Activated CD8-positive, alpha-beta T cell treated with anti-CD3 and anti-CD28 coated beads for 36 hours (primary cell): ENCODE data around the gene BMP7. TPM values are rescaled to one million over a fixed set of nuclear protein-coding genes. Genes with fewer than 3 reads are reported as not detected.

Experiments used
- ATAC-seq: fragments of 200-7000 bp; cut with Tn5 transposase; one replicate; pipeline ENCODE4 v1.10.0; 2021; ENCODE audit warnings: mild to moderate bottlenecking, moderate library complexity
- CTCF ChIA-PET: fragments of 350-600 bp; sonication (Branson Sonifier 250); formaldehyde crosslinking; loops from one replicate; lab custom pipeline; 2021; ENCODE audit warnings: antibody characterized with exemption; lab: Charles Lee
- POLR2A ChIA-PET: fragments of 350-600 bp; sonication (Branson Sonifier 250); formaldehyde crosslinking; loops from one replicate; lab custom pipeline; 2021; ENCODE audit warnings: antibody characterized with exemption; lab: Charles Lee
- DNase-seq: peaks from one replicate; pipeline ENCODE4 v3.0.0-alpha.2; 2020
- H3K27ac Mint-ChIP-seq: one replicate; pipeline ENCODE4 v1.8.0; 2021; ENCODE audit warnings: mild to moderate bottlenecking, mixed read lengths
- H3K27me3 Mint-ChIP-seq: one replicate; pipeline ENCODE4 v1.8.0; 2021; ENCODE audit warnings: mixed read lengths
- H3K36me3 Mint-ChIP-seq: one replicate; pipeline ENCODE4 v1.8.0; 2021; ENCODE audit warnings: low read depth, mixed read lengths
- H3K4me1 Mint-ChIP-seq: one replicate; pipeline ENCODE4 v1.8.0; 2021; ENCODE audit warnings: low read depth, mixed read lengths
- H3K4me3 Mint-ChIP-seq: one replicate; pipeline ENCODE4 v1.8.0; 2021; ENCODE audit warnings: mild to moderate bottlenecking, moderate library complexity, mixed read lengths
- H3K9me3 Mint-ChIP-seq: one replicate; pipeline ENCODE4 v1.8.0; 2021; ENCODE audit warnings: mixed read lengths
- intact Hi-C: fragments of 100-400 bp; cut with micrococcal nuclease; formaldehyde crosslinking; loops from one replicate; pipeline ENCODE4 v1.10.0; 2022
- total RNA-seq, 2 experiments: library from RNA; stranded (reverse); gene quantifications; one replicate each; pipeline ENCODE4 v1.2.3, GENCODE V29; 2021
- TF ChIP-seq, protein P1 (sequence below): fragments of 200-600 bp; IDR thresholded peaks from one replicate; pipeline ENCODE4 v1.8.0; 2022; ENCODE audit warnings: antibody characterized with exemption, mild to moderate bottlenecking

BMP7 gene
- total RNA-seq, 2 experiments from 2014 or later, result not detected

DNA sequence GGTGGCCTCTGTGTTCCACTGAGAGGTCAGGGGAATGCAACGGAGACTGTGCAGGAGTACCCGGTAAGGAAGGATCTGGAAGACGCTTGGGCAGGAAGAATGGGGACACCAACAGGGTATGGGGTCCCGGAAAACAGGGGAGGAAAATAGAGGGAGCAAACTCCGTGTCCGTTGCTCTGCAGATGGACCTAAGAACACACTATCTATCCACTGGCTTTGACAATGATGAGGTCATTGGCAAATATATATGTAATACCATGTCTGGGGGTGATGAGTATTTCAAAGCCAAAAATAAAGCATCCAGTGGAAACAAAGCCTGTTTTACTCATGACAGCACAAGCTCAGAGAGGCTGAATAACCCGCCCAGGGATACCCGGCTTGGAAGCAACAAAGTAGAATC lies 80.2 kb downstream of the BMP7 start:
- DNase-seq (no peak), ATAC-seq (no peak)
- H3K36me3 Mint-ChIP-seq, result no peaks in the 10 kb centered on the region
- ChIA-PET POLR2A (no interaction called here), CTCF (no interaction called here)
- H3K27me3 Mint-ChIP-seq, result peaks cover 7% of the 10 kb centered on the region
- no peaks in the 10 kb centered on the region for H3K4me1 Mint-ChIP-seq
- TF ChIP-seq, protein P1, sequence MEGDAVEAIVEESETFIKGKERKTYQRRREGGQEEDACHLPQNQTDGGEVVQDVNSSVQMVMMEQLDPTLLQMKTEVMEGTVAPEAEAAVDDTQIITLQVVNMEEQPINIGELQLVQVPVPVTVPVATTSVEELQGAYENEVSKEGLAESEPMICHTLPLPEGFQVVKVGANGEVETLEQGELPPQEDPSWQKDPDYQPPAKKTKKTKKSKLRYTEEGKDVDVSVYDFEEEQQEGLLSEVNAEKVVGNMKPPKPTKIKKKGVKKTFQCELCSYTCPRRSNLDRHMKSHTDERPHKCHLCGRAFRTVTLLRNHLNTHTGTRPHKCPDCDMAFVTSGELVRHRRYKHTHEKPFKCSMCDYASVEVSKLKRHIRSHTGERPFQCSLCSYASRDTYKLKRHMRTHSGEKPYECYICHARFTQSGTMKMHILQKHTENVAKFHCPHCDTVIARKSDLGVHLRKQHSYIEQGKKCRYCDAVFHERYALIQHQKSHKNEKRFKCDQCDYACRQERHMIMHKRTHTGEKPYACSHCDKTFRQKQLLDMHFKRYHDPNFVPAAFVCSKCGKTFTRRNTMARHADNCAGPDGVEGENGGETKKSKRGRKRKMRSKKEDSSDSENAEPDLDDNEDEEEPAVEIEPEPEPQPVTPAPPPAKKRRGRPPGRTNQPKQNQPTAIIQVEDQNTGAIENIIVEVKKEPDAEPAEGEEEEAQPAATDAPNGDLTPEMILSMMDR, result no peak
- H3K27ac Mint-ChIP-seq, result no peak overlapping the region
- intact Hi-C loops, result no loop called here
- no peaks in the 10 kb centered on the region for H3K9me3 Mint-ChIP-seq
- H3K4me3 Mint-ChIP-seq, result no peak overlapping the region

DNA sequence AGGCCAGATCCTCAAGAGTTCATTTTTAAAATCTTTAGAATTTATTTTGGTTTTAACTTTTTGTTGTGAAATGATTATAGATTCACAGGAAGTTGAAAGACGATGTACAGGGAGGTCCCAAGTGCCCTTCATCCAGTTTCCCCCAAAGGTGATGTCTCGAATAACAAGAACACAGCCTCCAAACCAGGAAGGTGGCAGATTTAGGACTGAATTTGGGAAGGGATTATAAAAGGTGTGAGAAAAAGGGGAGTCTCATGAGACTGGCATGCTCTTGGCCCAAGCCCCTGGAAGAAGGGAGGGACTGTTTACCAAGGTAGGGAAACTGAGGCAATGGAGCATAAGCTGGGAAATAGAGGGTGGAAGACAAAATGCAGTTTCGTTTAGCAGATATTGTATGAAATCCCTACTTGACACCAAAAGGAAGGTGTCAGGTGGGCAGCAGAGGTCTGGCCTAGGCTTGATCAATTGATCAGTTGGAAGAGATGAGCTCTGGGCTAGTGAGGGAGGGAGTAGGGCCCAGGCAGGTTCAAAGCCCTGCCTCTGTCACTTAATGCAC lies 81.2 kb downstream of the BMP7 start:
- Mint-ChIP-seq H3K27ac (no peak overlapping the region), H3K9me3 (no peaks in the 10 kb centered on the region), H3K36me3 (no peaks in the 10 kb centered on the region), H3K4me3 (no peak overlapping the region), H3K4me1 (no peaks in the 10 kb centered on the region), H3K27me3 (peaks cover 7% of the 10 kb centered on the region)
- DNase-seq, result no peak
- ATAC-seq, result no peak
- ChIA-PET POLR2A (no interaction called here), CTCF (no interaction called here)
- TF ChIP-seq, protein P1, result no peak
- intact Hi-C loops, result no loop called here

DNA sequence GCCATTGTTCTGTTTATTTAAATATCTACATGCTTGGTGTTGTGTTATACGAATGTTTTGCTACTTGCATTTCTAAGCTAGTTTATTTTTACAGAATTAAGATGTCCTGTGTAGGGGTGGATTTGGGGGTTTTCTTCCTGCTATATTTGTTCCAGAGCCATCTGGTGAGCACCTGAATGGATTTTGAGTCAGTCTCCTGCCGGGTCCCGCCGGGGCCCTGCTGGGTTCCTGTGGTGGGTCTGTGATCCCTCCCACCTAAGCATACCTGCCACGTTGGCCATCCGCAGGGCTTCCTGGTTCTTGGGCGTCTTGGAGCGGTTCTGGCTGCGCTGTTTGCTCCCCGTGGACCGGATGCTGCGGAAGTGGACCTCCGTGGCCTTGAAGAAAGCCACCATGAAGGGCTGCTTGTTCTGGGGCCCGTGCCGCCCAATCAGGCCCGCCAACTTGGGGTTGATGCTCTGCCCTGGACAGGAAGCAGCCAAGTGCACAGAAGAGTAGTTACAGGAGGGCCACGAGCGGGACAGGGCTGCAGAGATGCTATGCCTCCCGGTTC lies 82.9 kb downstream of the BMP7 start:
- Mint-ChIP-seq H3K27me3 (peaks cover 11% of the 10 kb centered on the region), H3K36me3 (no peaks in the 10 kb centered on the region), H3K4me1 (no peaks in the 10 kb centered on the region), H3K27ac (no peak overlapping the region), H3K9me3 (no peaks in the 10 kb centered on the region), H3K4me3 (no peak overlapping the region)
- intact Hi-C loops, result no loop called here
- POLR2A ChIA-PET, result no interaction called here
- ATAC-seq (no peak), DNase-seq (no peak)
- TF ChIP-seq, protein P1, result no peak
- CTCF ChIA-PET, result no interaction called here

DNA sequence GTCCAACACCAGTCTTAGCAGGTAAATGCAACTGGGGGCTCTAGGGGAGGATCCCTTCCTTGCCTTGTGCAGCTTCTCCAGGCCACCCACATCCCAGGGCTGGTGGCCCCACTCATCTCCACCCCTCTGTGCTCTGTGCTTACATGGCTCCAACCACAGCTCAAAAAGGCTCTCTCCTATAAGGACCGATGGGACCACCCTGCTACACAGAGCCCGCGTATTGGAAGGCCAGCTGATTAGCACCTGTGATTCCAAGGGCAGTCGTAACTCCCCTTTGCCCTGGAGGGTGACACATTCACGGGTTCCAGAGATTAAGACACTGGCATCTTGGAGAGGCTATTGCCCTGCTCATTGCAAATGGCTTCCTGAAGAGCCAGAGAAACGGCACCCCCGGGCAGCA lies 84.8 kb downstream of the BMP7 start:
- ChIA-PET CTCF (no interaction called here), POLR2A (no interaction called here)

DNA sequence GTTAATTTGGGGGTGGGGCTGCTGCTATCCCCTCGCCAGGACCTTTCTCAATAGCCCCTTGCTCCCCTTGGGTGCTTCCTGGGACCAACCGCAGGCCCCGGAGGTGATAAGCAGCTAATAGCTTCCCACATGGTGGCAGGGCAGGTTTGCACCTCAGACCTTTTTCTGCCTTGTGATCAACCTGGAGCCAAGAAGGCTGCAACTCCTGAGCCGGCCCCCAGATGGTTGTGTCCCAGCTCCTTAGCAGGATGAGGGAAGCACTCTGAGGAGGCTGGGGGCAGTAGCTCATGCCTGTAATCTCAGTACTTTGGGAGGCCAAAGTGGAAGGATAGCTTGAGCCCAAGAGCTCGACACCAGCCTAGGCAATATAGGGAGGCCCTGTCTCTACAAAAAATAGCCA lies 85.5 kb downstream of the BMP7 start:
- Mint-ChIP-seq H3K4me1 (no peaks in the 10 kb centered on the region), H3K9me3 (no peaks in the 10 kb centered on the region)
- no peak for DNase-seq

More for the DNA sequence above, 84.8 kb downstream of the BMP7 start:
- Mint-ChIP-seq H3K36me3 (no peaks in the 10 kb centered on the region), H3K27me3 (peaks cover 18% of the 10 kb centered on the region), H3K27ac (no peak overlapping the region), H3K9me3 (no peaks in the 10 kb centered on the region), H3K4me3 (no peak overlapping the region), H3K4me1 (no peaks in the 10 kb centered on the region)
- no peak for ATAC-seq
- no peak for DNase-seq
- intact Hi-C loops, result no loop called here
- TF ChIP-seq, protein P1, result no peak

More for the DNA sequence above, 85.5 kb downstream of the BMP7 start:
- no peak overlapping the region for H3K27ac Mint-ChIP-seq
- TF ChIP-seq, protein P1, result no peak
- intact Hi-C loops, result no loop called here
- no peak for ATAC-seq
- no peak overlapping the region for H3K4me3 Mint-ChIP-seq
- POLR2A ChIA-PET, result no interaction called here
- H3K36me3 Mint-ChIP-seq, result no peaks in the 10 kb centered on the region
- CTCF ChIA-PET, result no interaction called here
- H3K27me3 Mint-ChIP-seq, result peaks cover 18% of the 10 kb centered on the region
